GM12892 (cell line): ENCODE data around the gene RGL4.

ENCODE experiments used
- POLR2A ChIP-seq: IDR thresholded peaks from 2 replicates; pipeline ENCODE4 v1.6.1; 2011; ENCODE audit warnings: low read depth, low read length, control low read depth
- POLR2AphosphoS5 ChIP-seq: IDR thresholded peaks from 2 replicates; pipeline ENCODE4 v1.6.1; 2011; ENCODE audit warnings: low read depth, low read length, control low read depth
- TAF1 ChIP-seq: IDR thresholded peaks from 2 replicates; pipeline ENCODE4 v1.6.1; 2011; ENCODE audit warnings: low read depth, mild to moderate bottlenecking, control low read depth, low read length, borderline replicate concordance

DNA sequence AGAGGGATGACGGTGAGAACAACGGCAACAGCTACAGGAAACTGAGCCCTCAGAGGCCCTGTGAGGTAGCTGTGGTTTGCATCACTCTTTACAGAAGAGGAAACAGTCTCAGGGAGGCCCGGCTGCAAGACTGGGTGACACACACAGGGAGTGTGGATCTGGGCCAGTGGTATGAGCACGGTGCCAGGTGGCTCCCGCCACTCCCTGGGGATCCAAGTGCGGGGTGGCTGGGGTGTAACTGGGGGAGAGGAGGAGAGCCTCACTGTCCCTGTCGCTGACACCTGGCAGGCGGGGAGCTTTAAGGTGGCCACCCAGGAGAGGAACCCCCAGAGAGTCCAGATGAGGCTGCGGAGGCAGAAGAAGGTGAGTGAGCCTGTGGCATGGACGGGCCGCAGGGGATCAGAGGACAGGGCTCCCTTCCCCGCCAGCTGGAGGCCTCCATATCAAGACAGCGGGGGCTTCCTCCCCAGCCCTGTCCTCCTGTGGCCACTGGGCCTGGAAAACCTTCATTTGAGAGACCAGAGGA, 5.6 kb downstream of the RGL4 start:
- TF ChIP-seq POLR2A (peak; percentile 70; the same call in 1 of the 2 replicates), POLR2AphosphoS5 (peak; percentile 56; the same call in 1 of the 2 replicates), TAF1 (no peak)
